Neural progenitor cell (in vitro differentiated cells): ENCODE measurements around the gene TTLL5. TPM values are rescaled to one million over a fixed set of nuclear protein-coding genes. Genes with fewer than 3 reads are reported as not detected.

Experiments used
- DNase-seq: peaks from one replicate; pipeline ENCODE4 v3.0.0-alpha.2; 2016; ENCODE audit warnings: low spot score
- H2AFZ ChIP-seq: fragments of 200-600 bp; sonication (generic); replicated peaks from 2 replicates; pipeline ENCODE4 v1.6.1; 2016; ENCODE audit warnings: antibody characterized with exemption
- H3F3A ChIP-seq: fragments of 200-600 bp; sonication (generic); 2 replicates; pipeline ENCODE4 v1.6.1; 2016; ENCODE audit warnings: antibody characterized with exemption, low read depth
- H3K27ac ChIP-seq: fragments of 200-600 bp; sonication (generic); 2 replicates; pipeline ENCODE4 v1.5.1; 2016; ENCODE audit warnings: mild to moderate bottlenecking
- H3K27me3 ChIP-seq: fragments of 200-600 bp; sonication (generic); 2 replicates; pipeline ENCODE4 v1.6.1; 2016; ENCODE audit warnings: mild to moderate bottlenecking, moderate library complexity
- H3K36me3 ChIP-seq: fragments of 200-600 bp; sonication (generic); 2 replicates; pipeline ENCODE4 v1.5.1; 2016
- H3K4me1 ChIP-seq: fragments of 200-600 bp; sonication (generic); 2 replicates; pipeline ENCODE4 v1.6.1; 2016; ENCODE audit warnings: mixed run types
- H3K4me2 ChIP-seq: fragments of 200-600 bp; sonication (generic); 2 replicates; pipeline ENCODE4 v1.6.1; 2016
- H3K4me3 ChIP-seq: fragments of 200-600 bp; sonication (generic); 2 replicates; pipeline ENCODE4 v1.5.1; 2016
- H3K79me2 ChIP-seq: fragments of 200-600 bp; sonication (generic); 2 replicates; pipeline ENCODE4 v1.6.1; 2016; ENCODE audit warnings: low read depth
- H3K9ac ChIP-seq: fragments of 200-600 bp; sonication (generic); 2 replicates; pipeline ENCODE4 v1.6.1; 2016
- H3K9me3 ChIP-seq: fragments of 200-600 bp; sonication (generic); 2 replicates; pipeline ENCODE4 v1.5.1; 2016; ENCODE audit warnings: low read depth
- H4K20me1 ChIP-seq: fragments of 200-600 bp; sonication (generic); 2 replicates; pipeline ENCODE4 v1.6.1; 2016; ENCODE audit warnings: low read depth
- H3K27ac Mint-ChIP-seq: 3 replicates; pipeline ENCODE4 v1.8.0; 2021; ENCODE audit warnings: mixed read lengths
- H3K27me3 Mint-ChIP-seq: 2 replicates; pipeline ENCODE4 v1.8.0; 2022; ENCODE audit warnings: low read depth, mild to moderate bottlenecking, inconsistent platforms, moderate library complexity, mixed read lengths; ENCODE audit not compliant: insufficient read depth
- H3K36me3 Mint-ChIP-seq: 3 replicates; pipeline ENCODE4 v1.8.0; 2021; ENCODE audit warnings: mixed read lengths
- H3K4me1 Mint-ChIP-seq: 3 replicates; pipeline ENCODE4 v1.8.0; 2021; ENCODE audit warnings: mixed read lengths
- H3K4me3 Mint-ChIP-seq: 3 replicates; pipeline ENCODE4 v1.8.0; 2021; ENCODE audit warnings: mild to moderate bottlenecking, moderate library complexity, mixed read lengths
- H3K9me3 Mint-ChIP-seq: 3 replicates; pipeline ENCODE4 v1.8.0; 2020; ENCODE audit warnings: mixed read lengths
- CTCF ChIP-seq: fragments of 200-600 bp; sonication (generic); IDR thresholded peaks from 2 replicates; pipeline ENCODE4 v1.5.1; 2017; ENCODE audit warnings: antibody characterized with exemption, mild to moderate bottlenecking
- EZH2 ChIP-seq: fragments of 200-600 bp; sonication (generic); IDR thresholded peaks from 2 replicates; pipeline ENCODE4 v1.6.1; 2017; ENCODE audit warnings: antibody characterized with exemption, mild to moderate bottlenecking, moderate library complexity
- EZH2phosphoT487 ChIP-seq: fragments of 200-600 bp; sonication (generic); IDR thresholded peaks from 2 replicates; pipeline ENCODE4 v1.6.1; 2017; ENCODE audit warnings: antibody characterized with exemption
- total RNA-seq: library from RNA; depleted of rRNA; stranded (reverse); fragments of >200 nt; gene quantifications from 2 replicates; pipeline ENCODE4 v1.2.3, GENCODE V29; 2015; ENCODE audit warnings: low replicate concordance

The TTLL5 gene
- total RNA-seq, 1 donor from 2014 or later = 61.4 TPM

DNA sequence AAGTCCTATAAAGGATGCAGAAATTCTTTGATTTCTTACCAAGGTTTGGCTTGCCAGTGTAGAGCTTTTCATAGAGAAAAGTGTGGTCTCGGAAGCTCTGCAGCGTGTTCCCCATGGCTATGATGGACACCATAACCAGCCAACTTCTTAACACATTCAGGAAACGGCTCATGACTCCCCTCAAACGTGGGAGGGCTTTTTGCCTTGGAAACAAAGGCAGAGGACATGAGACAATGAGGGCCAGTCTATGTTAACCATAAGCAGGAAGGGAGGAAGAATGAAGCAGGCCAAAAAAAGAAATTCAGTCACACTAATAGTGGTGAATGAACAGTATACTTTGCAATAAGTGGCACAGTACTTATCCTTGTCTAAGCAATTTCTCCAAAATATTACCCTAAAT, 3.7 kb upstream of the TTLL5 start:
- no peak overlapping the region for H3K4me2 ChIP-seq
- TF ChIP-seq CTCF = no peak
- TF ChIP-seq EZH2phosphoT487 = no peak
- TF ChIP-seq EZH2 = no peak
- peaks cover 41% of the 10 kb centered on the region for H3K79me2 ChIP-seq
- peaks cover 15% of the 10 kb centered on the region for H3K4me1 ChIP-seq
- no peak for DNase-seq
- H3K27me3 ChIP-seq = no peaks in the 10 kb centered on the region
- no peaks in the 10 kb centered on the region for H3K36me3 ChIP-seq
- Mint-ChIP-seq H3K4me3 (no peak overlapping the region), H3K9me3 (no peaks in the 10 kb centered on the region), H3K27me3 (no peaks in the 10 kb centered on the region), H3K36me3 (peaks cover 9% of the 10 kb centered on the region), H3K27ac (no peak overlapping the region), H3K4me1 (peaks cover 28% of the 10 kb centered on the region)
- no peak overlapping the region for H3K27ac ChIP-seq
- no peak overlapping the region for H3K4me3 ChIP-seq
- H3F3A ChIP-seq = peaks cover 27% of the 10 kb centered on the region
- no peak overlapping the region for H2AFZ ChIP-seq
- no peak overlapping the region for H3K9ac ChIP-seq
- no peaks in the 10 kb centered on the region for H3K9me3 ChIP-seq
- H4K20me1 ChIP-seq = peaks cover 11% of the 10 kb centered on the region

- Mint-ChIP-seq H3K27me3 (no peaks in the 10 kb centered on the region), H3K27ac (no peak overlapping the region), H3K4me1 (peaks cover 30% of the 10 kb centered on the region), H3K4me3 (no peak overlapping the region), H3K36me3 (peaks cover 2% of the 10 kb centered on the region), H3K9me3 (no peaks in the 10 kb centered on the region)
- Histone ChIP-seq H3K27ac (no peak overlapping the region), H3K27me3 (no peaks in the 10 kb centered on the region), H3K4me3 (peak overlapping the region; percentile 88), H3F3A (peaks cover 27% of the 10 kb centered on the region), H3K36me3 (peaks cover 5% of the 10 kb centered on the region), H3K9me3 (no peaks in the 10 kb centered on the region), H4K20me1 (peaks cover 7% of the 10 kb centered on the region), H3K9ac (no peak overlapping the region), H3K4me1 (peaks cover 19% of the 10 kb centered on the region), H2AFZ (no peak overlapping the region), H3K4me2 (peak overlapping the region; percentile 85), H3K79me2 (peaks cover 57% of the 10 kb centered on the region)
- no peak for DNase-seq
- TF ChIP-seq CTCF = no peak
- no peak for TF ChIP-seq EZH2
- TF ChIP-seq EZH2phosphoT487 = no peak
These were observed 2.1 kb upstream of the TTLL5 start for GRCh38 chr14:75658957-75659356.

DNA sequence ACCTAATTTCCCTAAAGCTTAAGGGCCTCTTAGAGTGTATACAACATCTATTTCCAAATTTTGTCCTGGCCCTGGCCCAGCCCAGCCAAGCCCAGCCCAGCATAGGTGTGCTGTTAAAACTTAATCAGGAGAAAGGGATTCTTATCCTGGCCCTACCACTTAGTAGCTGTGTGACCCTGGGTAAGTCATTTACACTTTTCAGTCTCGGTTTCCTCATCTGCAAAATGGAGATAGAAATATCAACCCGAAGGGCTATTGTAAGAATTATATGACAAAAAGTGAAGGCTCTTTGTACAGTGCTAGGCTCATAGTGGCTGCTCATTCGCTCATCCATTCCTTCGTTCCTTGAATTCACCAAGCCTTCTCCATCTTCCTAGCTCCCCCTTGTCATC, 812 bp upstream of the TTLL5 start:
- H3K9ac ChIP-seq = peak overlapping the region; percentile 73
- peak overlapping the region; percentile 95 for H2AFZ ChIP-seq
- no peak overlapping the region for H3K27ac ChIP-seq
- no peaks in the 10 kb centered on the region for H3K9me3 ChIP-seq
- H3K9me3 Mint-ChIP-seq = no peaks in the 10 kb centered on the region
- H4K20me1 ChIP-seq = no peaks in the 10 kb centered on the region
- peak overlapping the region; percentile 97 for H3K4me3 Mint-ChIP-seq
- peaks cover 2% of the 10 kb centered on the region for H3K36me3 Mint-ChIP-seq
- H3K27me3 ChIP-seq = no peaks in the 10 kb centered on the region
- no peak for DNase-seq
- peaks cover 19% of the 10 kb centered on the region for H3K4me1 ChIP-seq
- H3K36me3 ChIP-seq = peaks cover 8% of the 10 kb centered on the region
- peaks cover 28% of the 10 kb centered on the region for H3K4me1 Mint-ChIP-seq
- peaks cover 16% of the 10 kb centered on the region for H3F3A ChIP-seq
- TF ChIP-seq EZH2 = no peak
- TF ChIP-seq EZH2phosphoT487 = no peak
- no peak for TF ChIP-seq CTCF
- H3K79me2 ChIP-seq = peaks cover 61% of the 10 kb centered on the region
- no peaks in the 10 kb centered on the region for H3K27me3 Mint-ChIP-seq
- peak overlapping the region; percentile 88 for H3K4me3 ChIP-seq
- peak overlapping the region; percentile 85 for H3K4me2 ChIP-seq
- peak overlapping the region; percentile 78 for H3K27ac Mint-ChIP-seq
